HCT116 (cell line): ENCODE results near the gene TMUB1. TPM values are rescaled to one million over a fixed set of nuclear protein-coding genes. Genes with fewer than 3 reads are reported as not detected.

Source experiments
- ATAC-seq: fragments of 200-7000 bp; cut with Tn5 transposase; 2 replicates; pipeline ENCODE4 v1.9.1; 2020; ENCODE audit warnings: mild to moderate bottlenecking, moderate library complexity
- BruUV-seq: library from RNA; stranded (reverse); fragments of 400-500 nt; replicated peaks from 2 replicates; lab custom pipeline; 2021; lab: Mats Ljungman, UMichigan
- CTCF ChIA-PET: fragments of 300-600 bp; sonication (Branson Sonifier 250); formaldehyde crosslinking; loops from one replicate; lab custom pipeline; 2021; ENCODE audit warnings: antibody characterized with exemption; lab: Charles Lee
- POLR2A ChIA-PET: fragments of 300-600, 350-600 bp; sonication (Branson Sonifier 250); formaldehyde crosslinking; loops from one replicate; lab custom pipeline; 2021; ENCODE audit warnings: antibody characterized with exemption; lab: Charles Lee
- RAD21 ChIA-PET, 2 experiments: fragments of 300-600 bp; sonication (Branson Sonifier 250); formaldehyde crosslinking; loops; one replicate each; lab custom pipeline; 2023; ENCODE audit warnings: low total read pairs in 2 of 2; ENCODE audit not compliant: uncharacterized antibody in 2 of 2, unreplicated experiment in 2 of 2, low non-redundant PET in 1 of 2; lab: Charles Lee
- DNase-seq: peaks from one replicate; pipeline ENCODE4 v3.0.0-alpha.2; 2010; ENCODE audit warnings: low read depth, low spot score
- H2AFZ ChIP-seq: fragments of 200-600 bp; shearing (Covaris generic), sonication (generic); 2 replicates; pipeline ENCODE4 v1.6.1; 2017; ENCODE audit warnings: low read depth, mixed run types, mixed read lengths, antibody characterized with exemption, low read length; ENCODE audit not compliant: poor library complexity, severe bottlenecking
- H3K27ac ChIP-seq: 2 replicates; pipeline ENCODE4 v1.5.1; 2012; ENCODE audit warnings: low read depth, low read length
- H3K27me3 ChIP-seq: fragments of 200-600 bp; sonication (generic); 2 replicates; pipeline ENCODE4 v1.6.1; 2016; ENCODE audit warnings: mixed run types, low read length, mixed read lengths; ENCODE audit not compliant: insufficient read depth
- H3K36me3 ChIP-seq, 2 experiments: fragments of 200-500 bp in 1 of 2; fragments of 200-600 bp in 1 of 2; sonication (Bioruptor generic) in 1 of 2; sonication (generic) in 1 of 2; 2 replicates each; pipeline versions ENCODE4 v1.5.1 to v1.6.1; 2014 to 2016; ENCODE audit warnings: low read length in 2 of 2, inconsistent platforms in 1 of 2, mixed read lengths in 1 of 2, mixed run types in 1 of 2; ENCODE audit not compliant: insufficient read depth in 2 of 2, control insufficient read depth in 1 of 2
- H3K4me1 ChIP-seq, 2 experiments: fragments of 200-600 bp in 1 of 2; sonication (generic) in 1 of 2; 2 replicates each; pipeline versions ENCODE4 v1.5.1 to v1.6.1; 2012 to 2017; ENCODE audit warnings: low read length in 2 of 2, inconsistent platforms in 1 of 2, mild to moderate bottlenecking in 1 of 2, mixed read lengths in 1 of 2, mixed run types in 1 of 2, moderate library complexity in 1 of 2; ENCODE audit not compliant: insufficient read depth in 2 of 2, control insufficient read depth in 1 of 2
- H3K4me2 ChIP-seq: fragments of 200-600 bp; sonication (generic); 2 replicates; pipeline ENCODE4 v1.6.1; 2017; ENCODE audit warnings: mixed run types, low read length, mixed read lengths
- H3K4me3 ChIP-seq, 2 experiments: fragments of 200-600 bp in 1 of 2; sonication (generic) in 1 of 2; replicated peaks in 1 of 2; 2 replicates each; pipeline ENCODE4 v1.5.1; 2011 to 2016; ENCODE audit warnings: low read length in 2 of 2, control low read depth in 1 of 2, low read depth in 1 of 2, mild to moderate bottlenecking in 1 of 2, mixed read lengths in 1 of 2, mixed run types in 1 of 2
- H3K79me2 ChIP-seq: fragments of 200-600 bp; sonication (generic); 2 replicates; pipeline ENCODE4 v1.6.1; 2017; ENCODE audit warnings: mild to moderate bottlenecking, mixed run types, low read length, moderate library complexity, mixed read lengths; ENCODE audit not compliant: insufficient read depth
- H3K9ac ChIP-seq: fragments of 200-600 bp; sonication (generic); 2 replicates; pipeline ENCODE4 v1.6.1; 2016; ENCODE audit warnings: low read length, mixed read lengths
- H3K9me2 ChIP-seq: fragments of 200-600 bp; sonication (generic), shearing (Covaris generic); 2 replicates; pipeline ENCODE4 v1.6.1; 2017; ENCODE audit warnings: mixed run types, mild to moderate bottlenecking, moderate library complexity; ENCODE audit not compliant: insufficient read depth
- H3K9me3 ChIP-seq, 2 experiments: fragments of 200-500 bp in 1 of 2; fragments of 200-600 bp in 1 of 2; sonication (Bioruptor generic) in 1 of 2; sonication (generic) in 1 of 2; 2 replicates each; pipeline ENCODE4 v1.6.1; 2014 to 2017; ENCODE audit warnings: low read length in 2 of 2, mixed read lengths in 2 of 2, inconsistent platforms in 1 of 2, low read depth in 1 of 2, mild to moderate bottlenecking in 1 of 2, mixed run types in 1 of 2, moderate library complexity in 1 of 2; ENCODE audit not compliant: control insufficient read depth in 1 of 2, insufficient read depth in 1 of 2
- H4K20me1 ChIP-seq: fragments of 200-600 bp; sonication (generic), shearing (Covaris generic); 2 replicates; pipeline ENCODE4 v1.6.1; 2017; ENCODE audit warnings: mixed run types, mild to moderate bottlenecking, moderate library complexity; ENCODE audit not compliant: insufficient read depth
- EGR1 ChIP-seq: IDR thresholded peaks from 2 replicates; pipeline ENCODE4 v1.6.1; 2012; ENCODE audit warnings: low read depth
- FOSL1 ChIP-seq: IDR thresholded peaks from 2 replicates; pipeline ENCODE4 v1.6.1; 2012; ENCODE audit warnings: low read depth
- JUND ChIP-seq: IDR thresholded peaks from 2 replicates; pipeline ENCODE4 v1.6.1; 2012
- POLR2AphosphoS5 ChIP-seq: IDR thresholded peaks from 2 replicates; pipeline ENCODE4 v1.6.1; 2011; ENCODE audit warnings: mild to moderate bottlenecking, low read depth, low read length, moderate library complexity
- SRF ChIP-seq: IDR thresholded peaks from 2 replicates; pipeline ENCODE4 v1.6.1; 2012; ENCODE audit warnings: low read depth
- intact Hi-C: fragments of 100-400 bp; cut with micrococcal nuclease; formaldehyde crosslinking; loops from 2 replicates; pipeline ENCODE4 v1.10.0; 2022
- total RNA-seq: library from RNA; stranded (reverse); gene quantifications from one replicate; pipeline ENCODE4 v1.2.1, GENCODE V29; 2021; ENCODE audit not compliant: unreplicated experiment
- TF ChIP-seq, protein P1 (sequence below): IDR thresholded peaks from 2 replicates; pipeline ENCODE4 v1.6.1; 2012
- TF ChIP-seq, protein P2 (sequence below): IDR thresholded peaks from 2 replicates; pipeline ENCODE4 v1.6.1; 2012; ENCODE audit warnings: low read depth

The TMUB1 gene
- total RNA-seq, 1 experiment from 2014 or later, result 75.8 TPM

DNA sequence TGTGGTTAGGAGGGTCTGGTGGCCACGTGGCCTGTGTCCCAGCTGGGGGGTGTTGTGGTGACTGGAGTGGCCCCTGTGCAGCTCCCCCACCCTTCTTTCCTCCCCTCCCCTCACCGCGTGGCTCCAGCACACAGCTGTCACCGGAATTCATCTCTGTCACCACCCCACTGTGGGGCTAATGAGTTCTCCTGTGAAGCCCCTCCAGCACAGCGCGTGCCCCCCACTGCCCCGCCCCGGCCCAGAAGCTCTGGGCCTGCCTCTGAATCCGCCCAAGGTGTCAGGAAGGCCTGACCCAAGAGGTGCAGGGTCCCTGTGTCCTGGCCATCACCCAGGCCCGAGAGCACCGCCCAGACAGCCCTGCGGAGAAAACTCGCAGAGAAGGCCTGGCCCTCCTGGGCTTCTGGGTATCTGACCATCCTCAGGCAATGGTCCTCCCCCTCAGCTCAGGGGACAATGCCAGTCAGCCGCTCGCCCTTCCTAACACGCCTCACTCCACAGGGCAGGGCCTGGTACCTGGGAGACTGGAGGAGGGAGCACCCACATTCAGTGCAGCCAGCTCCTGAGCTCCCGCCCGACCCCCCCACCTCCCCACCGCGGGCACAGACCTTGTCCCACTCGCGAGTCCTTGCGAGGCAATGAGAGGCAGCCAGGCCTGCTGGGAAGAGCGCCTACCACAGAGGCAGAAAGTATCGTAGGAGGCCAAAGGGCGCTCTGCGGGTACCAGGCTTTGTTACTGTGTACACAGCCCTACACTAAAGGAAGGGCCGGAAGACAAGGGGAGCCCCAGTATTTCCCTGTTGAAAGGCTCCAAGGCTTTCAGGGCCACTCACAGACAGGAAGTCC lies 46.0 kb upstream of the TMUB1 start:
- BruUV-seq, result no TSS peak
- H3K9me2 ChIP-seq, result no peaks in the 10 kb centered on the region
- H3K4me1 ChIP-seq, result no peaks in the 10 kb centered on the region
- no peak overlapping the region for H2AFZ ChIP-seq
- H3K4me3 ChIP-seq, result no peak overlapping the region
- no peaks in the 10 kb centered on the region for H3K9me3 ChIP-seq
- H3K9ac ChIP-seq, result no peak overlapping the region
- intact Hi-C loops, result loop anchor here (10.0 kb wide), 1 partner anchor 115 kb away; the partner anchor contains the start of gene SMARCD3
- no peak for ATAC-seq
- TF ChIP-seq JUND (no peak), SRF (no peak), POLR2AphosphoS5 (no peak), FOSL1 (no peak), EGR1 (no peak)
- TF ChIP-seq, protein P1, sequence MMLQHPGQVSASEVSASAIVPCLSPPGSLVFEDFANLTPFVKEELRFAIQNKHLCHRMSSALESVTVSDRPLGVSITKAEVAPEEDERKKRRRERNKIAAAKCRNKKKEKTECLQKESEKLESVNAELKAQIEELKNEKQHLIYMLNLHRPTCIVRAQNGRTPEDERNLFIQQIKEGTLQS, result no peak
- TF ChIP-seq, protein P2, sequence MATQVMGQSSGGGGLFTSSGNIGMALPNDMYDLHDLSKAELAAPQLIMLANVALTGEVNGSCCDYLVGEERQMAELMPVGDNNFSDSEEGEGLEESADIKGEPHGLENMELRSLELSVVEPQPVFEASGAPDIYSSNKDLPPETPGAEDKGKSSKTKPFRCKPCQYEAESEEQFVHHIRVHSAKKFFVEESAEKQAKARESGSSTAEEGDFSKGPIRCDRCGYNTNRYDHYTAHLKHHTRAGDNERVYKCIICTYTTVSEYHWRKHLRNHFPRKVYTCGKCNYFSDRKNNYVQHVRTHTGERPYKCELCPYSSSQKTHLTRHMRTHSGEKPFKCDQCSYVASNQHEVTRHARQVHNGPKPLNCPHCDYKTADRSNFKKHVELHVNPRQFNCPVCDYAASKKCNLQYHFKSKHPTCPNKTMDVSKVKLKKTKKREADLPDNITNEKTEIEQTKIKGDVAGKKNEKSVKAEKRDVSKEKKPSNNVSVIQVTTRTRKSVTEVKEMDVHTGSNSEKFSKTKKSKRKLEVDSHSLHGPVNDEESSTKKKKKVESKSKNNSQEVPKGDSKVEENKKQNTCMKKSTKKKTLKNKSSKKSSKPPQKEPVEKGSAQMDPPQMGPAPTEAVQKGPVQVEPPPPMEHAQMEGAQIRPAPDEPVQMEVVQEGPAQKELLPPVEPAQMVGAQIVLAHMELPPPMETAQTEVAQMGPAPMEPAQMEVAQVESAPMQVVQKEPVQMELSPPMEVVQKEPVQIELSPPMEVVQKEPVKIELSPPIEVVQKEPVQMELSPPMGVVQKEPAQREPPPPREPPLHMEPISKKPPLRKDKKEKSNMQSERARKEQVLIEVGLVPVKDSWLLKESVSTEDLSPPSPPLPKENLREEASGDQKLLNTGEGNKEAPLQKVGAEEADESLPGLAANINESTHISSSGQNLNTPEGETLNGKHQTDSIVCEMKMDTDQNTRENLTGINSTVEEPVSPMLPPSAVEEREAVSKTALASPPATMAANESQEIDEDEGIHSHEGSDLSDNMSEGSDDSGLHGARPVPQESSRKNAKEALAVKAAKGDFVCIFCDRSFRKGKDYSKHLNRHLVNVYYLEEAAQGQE, result no peak
- CTCF ChIA-PET, result no interaction called here
- H3K4me2 ChIP-seq, result no peak overlapping the region
- H3K36me3 ChIP-seq, result peaks cover 16 to 24% of the 10 kb centered on the region in 2 experiments; a peak in 3 of 4 replicates
- H3K27ac ChIP-seq, result no peak overlapping the region
- RAD21 ChIA-PET, result no interaction called here
- no peak for DNase-seq
- H4K20me1 ChIP-seq, result no peaks in the 10 kb centered on the region
- no peaks in the 10 kb centered on the region for H3K27me3 ChIP-seq
- POLR2A ChIA-PET, result no interaction called here
- peaks cover 6% of the 10 kb centered on the region; the same call in 1 of the 2 replicates for H3K79me2 ChIP-seq
